ENCODE results near the gene MCF2L. TPM values are rescaled to one million over a fixed set of nuclear protein-coding genes. Genes with fewer than 3 reads are reported as not detected.

The MCF2L gene
- total RNA-seq, 1 donor from 2014 or later = 12.3 TPM

GRCh38 chr13:112942689-112943308 lies 26.2 kb upstream of the MCF2L start:
- H3K36me3 ChIP-seq (ENCODE audit: control insufficient read depth, insufficient read depth, low read length) = no peaks in the 10 kb centered on the region
- peak; percentile 95 for TF ChIP-seq CTCF (IDR thresholded peaks at IDR 0.05; ENCODE audit: insufficient read depth, low read length, poor library complexity, severe bottlenecking)
- DNase-seq (ENCODE audit: low read depth) = peak; percentile 85
- peak overlapping the region; percentile 33 for H3K4me3 ChIP-seq (ENCODE audit: low read depth, low read length)
- H3K27me3 ChIP-seq (ENCODE audit: control insufficient read depth, insufficient read depth, low read length) = peaks cover 21% of the 10 kb centered on the region

GRCh38 chr13:112943309-112944125 lies 25.5 kb upstream of the MCF2L start:
- no peak for TF ChIP-seq CTCF (IDR thresholded peaks at IDR 0.05; ENCODE audit: insufficient read depth, low read length, poor library complexity, severe bottlenecking)
- Histone ChIP-seq H3K4me3 (ENCODE audit: low read depth, low read length) (peak overlapping the region; percentile 33), H3K36me3 (ENCODE audit: control insufficient read depth, insufficient read depth, low read length) (no peaks in the 10 kb centered on the region), H3K27me3 (ENCODE audit: control insufficient read depth, insufficient read depth, low read length) (peaks cover 21% of the 10 kb centered on the region)
- DNase-seq (ENCODE audit: low read depth) = no peak

- peaks cover 29% of the 10 kb centered on the region for H3K27me3 ChIP-seq (ENCODE audit: control insufficient read depth, insufficient read depth, low read length)
- no peak for DNase-seq (ENCODE audit: low read depth)
- no peaks in the 10 kb centered on the region for H3K36me3 ChIP-seq (ENCODE audit: control insufficient read depth, insufficient read depth, low read length)
- no peak overlapping the region for H3K4me3 ChIP-seq (ENCODE audit: low read depth, low read length)
- TF ChIP-seq CTCF (IDR thresholded peaks at IDR 0.05; ENCODE audit: insufficient read depth, low read length, poor library complexity, severe bottlenecking) = no peak
Measured at GRCh38 chr13:112947796-112948195, 21.2 kb upstream of the MCF2L start.

- H3K4me3 ChIP-seq (ENCODE audit: low read depth, low read length) = no peak overlapping the region
- H3K36me3 ChIP-seq (ENCODE audit: control insufficient read depth, insufficient read depth, low read length) = no peaks in the 10 kb centered on the region
- H3K27me3 ChIP-seq (ENCODE audit: control insufficient read depth, insufficient read depth, low read length) = peaks cover 20% of the 10 kb centered on the region
- TF ChIP-seq CTCF (IDR thresholded peaks at IDR 0.05; ENCODE audit: insufficient read depth, low read length, poor library complexity, severe bottlenecking) = no peak
- no peak for DNase-seq (ENCODE audit: low read depth)
Measured at GRCh38 chr13:112951674-112952371, 17.2 kb upstream of the MCF2L start.

- no peak overlapping the region for H3K4me3 ChIP-seq (ENCODE audit: low read depth, low read length)
- TF ChIP-seq CTCF (IDR thresholded peaks at IDR 0.05; ENCODE audit: insufficient read depth, low read length, poor library complexity, severe bottlenecking) = no peak
- H3K36me3 ChIP-seq (ENCODE audit: control insufficient read depth, insufficient read depth, low read length) = no peaks in the 10 kb centered on the region
- no peak for DNase-seq (ENCODE audit: low read depth)
- peaks cover 16% of the 10 kb centered on the region for H3K27me3 ChIP-seq (ENCODE audit: control insufficient read depth, insufficient read depth, low read length)
Measured at GRCh38 chr13:112952759-112953551, 16.1 kb upstream of the MCF2L start.
